ENCODE data around the gene ARHGAP32. TPM values are rescaled to one million over a fixed set of nuclear protein-coding genes. Genes with fewer than 3 reads are reported as not detected.

ARHGAP32 gene
- total and polyA plus RNA-seq, 9 donors = 5.9 to 34.8 (median 28.4) TPM

- no peak overlapping the region for H3K4me3 ChIP-seq
- no peak overlapping the region for H3K27ac ChIP-seq
- WGBS, 3 donors = 67 to 80% (median 74%) methylated on average over 2 of the region's 2 CpGs
- DNase-seq = no peak
- TF ChIP-seq CTCF (IDR thresholded peaks at IDR 0.05) = no peak
- no peaks in the 10 kb centered on the region for H3K9me3 ChIP-seq
- no peaks in the 10 kb centered on the region for H3K27me3 ChIP-seq
- intact Hi-C loops (cut with DNase I) = loop anchor here in 3 of 4 donors (5.0 kb wide), 1 partner anchor 213 kb away; no protein-coding TSS in a partner anchor
- no peaks in the 10 kb centered on the region for H3K4me1 ChIP-seq (ENCODE audit: insufficient read depth)
- no peaks in the 10 kb centered on the region for H3K36me3 ChIP-seq
Measured at GRCh38 chr11:129119036-129119435, 73.1 kb downstream of the ARHGAP32 start.

- peak in 4 of 5 donors; percentile 11 to 50 (median 31) for DNase-seq
- WGBS, 3 donors = 37 to 42% (median 37%) methylated on average over 6 of the region's 6 CpGs
- peak; percentile 74 to 83 (median 80) for TF ChIP-seq CTCF (IDR thresholded peaks at IDR 0.05)
- TF ChIP-seq EP300 (IDR thresholded peaks at IDR 0.05) = no peak
- H3K9me3 ChIP-seq = no peaks in the 10 kb centered on the region
- no peak overlapping the region for H3K27ac ChIP-seq
- no peaks in the 10 kb centered on the region for H3K4me1 ChIP-seq (ENCODE audit: insufficient read depth)
- H3K27me3 ChIP-seq = no peaks in the 10 kb centered on the region
- H3K36me3 ChIP-seq = no peaks in the 10 kb centered on the region
- no peak overlapping the region for H3K4me3 ChIP-seq
- intact Hi-C loops (cut with DNase I) = loop anchor here in 3 of 4 donors (5.0 kb wide), 1 partner anchor 215 kb away; no protein-coding TSS in a partner anchor
Measured at GRCh38 chr11:129117595-129118350, 74.4 kb downstream of the ARHGAP32 start.

GRCh38 chr11:129115652-129116586 lies 76.2 kb downstream of the ARHGAP32 start:
- Histone ChIP-seq H3K36me3 (no peaks in the 10 kb centered on the region), H3K27me3 (no peaks in the 10 kb centered on the region), H3K27ac (no peak overlapping the region), H3K4me3 (no peak overlapping the region), H3K9me3 (no peaks in the 10 kb centered on the region), H3K4me1 (ENCODE audit: insufficient read depth) (no peaks in the 10 kb centered on the region)
- DNase-seq = no peak
- intact Hi-C loops (cut with DNase I) = loop anchor here in 3 of 4 donors (5.0 kb wide), 1 partner anchor 216 kb away; no protein-coding TSS in a partner anchor
- WGBS, 3 donors = 5 to 18% (median 7%) methylated on average over 2 of the region's 2 CpGs
- TF ChIP-seq CTCF (IDR thresholded peaks at IDR 0.05) = no peak

- H3K9me3 ChIP-seq = no peaks in the 10 kb centered on the region
- WGBS, 3 donors = 11 to 24% (median 12%) methylated on average over 1 of the region's 1 CpG
- no peak for DNase-seq
- H3K4me1 ChIP-seq (ENCODE audit: insufficient read depth) = no peaks in the 10 kb centered on the region
- intact Hi-C loops (cut with DNase I) = no loop called here
- no peak overlapping the region for H3K4me3 ChIP-seq
- H3K27ac ChIP-seq = no peak overlapping the region
- no peaks in the 10 kb centered on the region for H3K27me3 ChIP-seq
- no peaks in the 10 kb centered on the region for H3K36me3 ChIP-seq
- TF ChIP-seq POLR2A (IDR thresholded peaks at IDR 0.05) (no peak), CTCF (IDR thresholded peaks at IDR 0.05) (no peak), EP300 (IDR thresholded peaks at IDR 0.05) (no peak)
Measured at GRCh38 chr11:129109701-129110100, 82.4 kb downstream of the ARHGAP32 start.
